ENCODE data around the gene ZNF639.

- no peak for TF ChIP-seq GATA2 (IDR thresholded peaks at IDR 0.05; ENCODE audit: low read depth, low read length)
- no peak for TF ChIP-seq GATA3 (IDR thresholded peaks at IDR 0.05; ENCODE audit: low read depth, low read length)
Measured at GRCh38 chr3:179301645-179302044, 21.2 kb upstream of the ZNF639 start.

Measured in SH-SY5Y (cell line).